K562 (cell line): ENCODE results near the gene GUCY2C. TPM values are rescaled to one million over a fixed set of nuclear protein-coding genes. Genes with fewer than 3 reads are reported as not detected.

Source experiments
- ATAC-seq: fragments of 200-7000 bp; cut with Tn5 transposase; 3 replicates; pipeline ENCODE4 v1.9.1; 2020; ENCODE audit warnings: moderate library complexity
- BruUV-seq: library from RNA; stranded (reverse); fragments of 400-500 nt; replicated peaks from 2 replicates; lab custom pipeline; 2021; lab: Mats Ljungman, UMichigan
- CTCF ChIA-PET: fragments of 300-600 bp; formaldehyde crosslinking; extraction: SDS; loops from one replicate; lab custom pipeline; 2021; ENCODE audit warnings: low intra/inter-chr PET ratio; lab: Yijun Ruan, JAX
- POLR2A ChIA-PET: fragments of 300-600, 350-650 bp; sonication (Branson Sonifier 250); formaldehyde crosslinking; extraction: SDS; loops from one replicate; lab custom pipeline; 2021; ENCODE audit warnings: antibody characterized with exemption, inconsistent platforms; lab: Yijun Ruan, JAX
- DNase-seq, 4 experiments: peaks; one replicate each; pipeline versions ENCODE4 v3.0.0 to v3.0.0-alpha.2; 2011 to 2018; ENCODE audit warnings: low spot score in 3 of 4, mixed read lengths in 3 of 4; ENCODE audit errors: extremely low read depth in 1 of 4
- FAIRE-seq: peaks from 2 replicates; lab custom pipeline; 2011; peaks lifted over from hg19 to GRCh38; lab: Jason Lieb, UNC
- H2AFZ ChIP-seq: 2 replicates; pipeline ENCODE4 v1.6.0; 2011; ENCODE audit warnings: low read depth, low read length, control low read depth, inconsistent platforms
- H3K27ac ChIP-seq: fragments of 200-600 bp; 3 replicates; pipeline ENCODE4 v1.8.0; 2011; ENCODE audit warnings: low read depth, mild to moderate bottlenecking, control low read depth, inconsistent platforms, low read length, moderate library complexity, mixed read lengths; ENCODE audit errors: extremely low read depth
- H3K27me3 ChIP-seq, 2 experiments: fragments of 300-600 bp in 1 of 2; 2 replicates in 1 of 2; 3 replicates in 1 of 2; pipeline versions ENCODE4 v1.6.0 to v1.8.0; 2011; ENCODE audit warnings: inconsistent platforms in 2 of 2, low read length in 2 of 2, mild to moderate bottlenecking in 1 of 2, mixed read lengths in 1 of 2, moderate library complexity in 1 of 2; ENCODE audit not compliant: control insufficient read depth in 2 of 2, insufficient read depth in 2 of 2
- H3K36me3 ChIP-seq: fragments of 300-600 bp; 3 replicates; pipeline ENCODE4 v1.8.0; 2011; ENCODE audit warnings: mild to moderate bottlenecking, low read length, inconsistent platforms; ENCODE audit not compliant: control insufficient read depth, insufficient read depth
- H3K4me1 ChIP-seq, 2 experiments: fragments of 200-600 bp in 1 of 2; replicated peaks in 1 of 2; 2 replicates in 1 of 2; 3 replicates in 1 of 2; pipeline versions ENCODE4 v1.5.1 to v1.8.0; 2011; ENCODE audit warnings: inconsistent platforms in 2 of 2, low read length in 2 of 2, mild to moderate bottlenecking in 1 of 2, mixed read lengths in 1 of 2, moderate library complexity in 1 of 2; ENCODE audit not compliant: control insufficient read depth in 2 of 2, insufficient read depth in 2 of 2
- H3K4me2 ChIP-seq: 2 replicates; pipeline ENCODE4 v1.6.1; 2011; ENCODE audit warnings: low read length, control low read depth, inconsistent platforms, mixed read lengths; ENCODE audit not compliant: insufficient read depth
- H3K4me3 ChIP-seq: fragments of 200-600 bp; sonication (generic), shearing (Covaris generic); 2 replicates; pipeline ENCODE4 v1.5.1; 2016; ENCODE audit warnings: control low read depth, inconsistent platforms
- H3K79me2 ChIP-seq: fragments of 200-600 bp; 3 replicates; pipeline ENCODE4 v1.8.0; 2011; ENCODE audit warnings: low read length, inconsistent platforms; ENCODE audit not compliant: control insufficient read depth, insufficient read depth
- H3K9ac ChIP-seq, 2 experiments: 2 replicates each; pipeline versions ENCODE4 v1.6.0 to v1.6.1; 2011; ENCODE audit warnings: low read depth in 2 of 2, low read length in 2 of 2, control low read depth in 1 of 2, inconsistent platforms in 1 of 2, mild to moderate bottlenecking in 1 of 2, mixed read lengths in 1 of 2; ENCODE audit not compliant: insufficient read depth in 1 of 2
- H3K9me1 ChIP-seq: one replicate; pipeline ENCODE4 v1.6.0; 2011; ENCODE audit warnings: inconsistent platforms, mild to moderate bottlenecking, low read length, moderate library complexity; ENCODE audit not compliant: control insufficient read depth, insufficient read depth
- H3K9me3 ChIP-seq: replicated peaks from 2 replicates; pipeline ENCODE4 v1.5.1; 2011; ENCODE audit warnings: low read depth, low read length, inconsistent platforms; ENCODE audit not compliant: control insufficient read depth, insufficient read depth
- H4K20me1 ChIP-seq: replicated peaks from 2 replicates; pipeline ENCODE4 v1.6.1; 2011; ENCODE audit warnings: low read length, inconsistent platforms, mixed read lengths; ENCODE audit not compliant: control insufficient read depth, insufficient read depth
- BCL6 ChIP-seq: fragments of 250-450 bp; sonication (Bioruptor Pico); IDR thresholded peaks from 2 replicates; pipeline ENCODE4 v1.4.0; 2020
- CBX1 ChIP-seq: sonication (generic); IDR thresholded peaks from 2 replicates; pipeline ENCODE4 v1.6.1; 2016; ENCODE audit warnings: antibody characterized with exemption, low read depth, mild to moderate bottlenecking
- CC2D1A ChIP-seq: fragments of 450-650 bp; IDR thresholded peaks from 2 replicates; pipeline ENCODE4 v1.6.1; 2017; ENCODE audit warnings: mild to moderate bottlenecking
- CREB1 ChIP-seq, 2 experiments: sonication (generic) in 1 of 2; formaldehyde crosslinking in 1 of 2; IDR thresholded peaks; 2 replicates each; pipeline versions ENCODE4 v1.6.1 to v1.8.0; 2012 to 2022; ENCODE audit warnings: inconsistent platforms in 1 of 2, mild to moderate bottlenecking in 1 of 2, missing genetic modification reagents in 1 of 2, moderate library complexity in 1 of 2
- HEY1 ChIP-seq: fragments of 250-450 bp; sonication (Bioruptor Pico); IDR thresholded peaks from 2 replicates; pipeline ENCODE4 v1.5.0; 2020; ENCODE audit warnings: mild to moderate bottlenecking, moderate library complexity, borderline replicate concordance
- JUND ChIP-seq, 2 experiments: IDR thresholded peaks; 2 replicates in 1 of 2; 3 replicates in 1 of 2; pipeline ENCODE4 v1.6.1; 2011; ENCODE audit warnings: borderline replicate concordance in 2 of 2, low read depth in 2 of 2, low read length in 2 of 2, improper control_type of control experiment in 1 of 2, missing biosample characterization in 1 of 2, missing genetic modification characterization in 1 of 2, missing genetic modification reagents in 1 of 2
- MAZ ChIP-seq, 2 experiments: fragments of 450-650 bp in 1 of 2; sonication (generic) in 1 of 2; formaldehyde crosslinking; IDR thresholded peaks in 1 of 2; conservative IDR thresholded peaks in 1 of 2; 2 replicates each; pipeline versions ENCODE4 v1.4.0 to v1.5.0; 2020; ENCODE audit warnings: mild to moderate bottlenecking in 1 of 2, missing genetic modification reagents in 1 of 2
- NFE2 ChIP-seq: IDR thresholded peaks from 2 replicates; pipeline ENCODE4 v1.6.1; 2014; ENCODE audit warnings: antibody characterized with exemption, low read depth
- NFIX ChIP-seq: fragments of 250-450 bp; sonication (Bioruptor Pico); IDR thresholded peaks from 2 replicates; pipeline ENCODE4 v1.4.0; 2020; ENCODE audit warnings: low read depth, mild to moderate bottlenecking, moderate library complexity
- NR2C2 ChIP-seq, 2 experiments: fragments of 200-800 bp in 1 of 2; sonication (Bioruptor generic) in 1 of 2; sonication (generic) in 1 of 2; formaldehyde crosslinking in 1 of 2; IDR thresholded peaks; 2 replicates each; pipeline versions ENCODE4 v1.6.1 to v1.8.0; 2016 to 2022; ENCODE audit warnings: mild to moderate bottlenecking in 1 of 2, missing compliant biosample characterization in 1 of 2, missing genetic modification characterization in 1 of 2, missing genetic modification reagents in 1 of 2
- PTBP1 ChIP-seq: fragments of 200-400 bp; formaldehyde crosslinking; IDR thresholded peaks from 2 replicates; pipeline ENCODE4 v1.6.1; 2017; ENCODE audit warnings: low read depth, low read length
- SP1 ChIP-seq: sonication (generic); formaldehyde crosslinking; IDR thresholded peaks from 2 replicates; pipeline ENCODE4 v1.8.1; 2022; ENCODE audit warnings: mild to moderate bottlenecking, missing genetic modification reagents
- STAT5B ChIP-seq: fragments of 250-450 bp; sonication (Bioruptor Pico); IDR thresholded peaks from 2 replicates; pipeline ENCODE4 v1.8.0; 2021; ENCODE audit warnings: mild to moderate bottlenecking, inconsistent platforms
- TEAD2 ChIP-seq: fragments of 450-650 bp; IDR thresholded peaks from 2 replicates; pipeline ENCODE4 v1.6.1; 2016; ENCODE audit warnings: missing genetic modification characterization, control low read depth, missing compliant biosample characterization
- ZKSCAN1 ChIP-seq: fragments of 150-350 bp; IDR thresholded peaks from 2 replicates; pipeline ENCODE4 v1.6.1; 2016; ENCODE audit warnings: low read depth, low read length
- ZNF778 ChIP-seq: fragments of 450-650 bp; formaldehyde crosslinking; IDR thresholded peaks from 2 replicates; pipeline ENCODE4 v1.4.0; 2020; ENCODE audit warnings: mild to moderate bottlenecking, moderate library complexity
- WGBS: fragments of 100-300 bp; shearing (Covaris generic); methylation state at CpG from one replicate; pipeline ENCODE4 v1.1.6; 2016; ENCODE audit warnings: low coverage, mixed read lengths; ENCODE audit not compliant: insufficient coverage; ENCODE audit errors: missing lambda C conversion rate; 5-methylcytosine and 5-hydroxymethylcytosine counted together
- in situ Hi-C: fragments of 300-500 bp; cut with MboI; formaldehyde crosslinking; loops from 4 replicates; pipeline ENCODE4 v1.15.0; 2018; ENCODE audit warnings: inconsistent platforms, mixed read lengths
- intact Hi-C: fragments of 100-400 bp; cut with micrococcal nuclease; formaldehyde crosslinking; loops from 2 replicates; pipeline ENCODE4 v1.14.2; 2022
- polyA plus RNA-seq, 8 experiments: library from polyadenylated mRNA; depleted of rRNA in 4 of 8; stranded (reverse) in 5 of 8; unstranded in 3 of 8; fragments of >200 nt; fragmentation: Nextera tagmentation in 2 of 8; fragmentation: Illumina TruSeq in 1 of 8; extraction: Ambion mirVana in 2 of 8; extraction: Trizol in 1 of 8; gene quantifications; 2 replicates each; pipeline versions ENCODE4 v1.2.1 to v1.2.3, GENCODE V29; 2011 to 2014; ENCODE audit warnings: inconsistent platforms in 1 of 8, missing spikeins in 1 of 8
- total RNA-seq, 7 experiments: library from RNA; depleted of rRNA in 6 of 7; stranded (reverse); fragments of >200 nt in 6 of 7; fragmentation: Illumina TruSeq in 2 of 7; extraction: Trizol in 2 of 7; gene quantifications; 2 replicates each; pipeline versions ENCODE4 v1.2.1 to v1.2.3, GENCODE V29; 2011 to 2021; ENCODE audit warnings: low replicate concordance in 1 of 7

Gene GUCY2C
- total and polyA plus RNA-seq, 9 of the 15 experiments (the other 6 are each of a cell fraction or from before 2014, with no cell fraction given): 0.01 to 0.05 (median 0.04) TPM; not detected in 6

- Histone ChIP-seq H3K9me3 (no peaks in the 10 kb centered on the region), H3K27me3 (no peaks in the 10 kb centered on the region), H3K9me1 (no peaks in the 10 kb centered on the region), H4K20me1 (no peaks in the 10 kb centered on the region), H3K79me2 (peaks cover 23% of the 10 kb centered on the region), H3K36me3 (no peaks in the 10 kb centered on the region), H2AFZ (no peak overlapping the region), H3K4me3 (no peak overlapping the region), H3K4me2 (no peak overlapping the region), H3K9ac (no peak overlapping the region), H3K4me1 (peaks cover 0 to 10% of the 10 kb centered on the region in 2 experiments; a peak in 2 of 5 replicates), H3K27ac (no peak overlapping the region)
- in situ Hi-C loops: no loop called here
- ChIA-PET CTCF (no interaction called here), POLR2A (no interaction called here)
- ATAC-seq (no peak), DNase-seq (no peak), FAIRE-seq (no peak)
- intact Hi-C loops: no loop called here
- no peak for TF ChIP-seq ZKSCAN1
- no peak for TF ChIP-seq CBX1
- no peak for TF ChIP-seq PTBP1
- no peak for TF ChIP-seq MAZ (CRISPR knock-in tag; conservative IDR thresholded peaks at IDR 0.05 in 1 of 2, IDR thresholded peaks at IDR 0.05 in 1 of 2)
- no peak for TF ChIP-seq NFE2
- TF ChIP-seq CC2D1A: no peak
- no peak for TF ChIP-seq STAT5B (CRISPR knock-in tag)
- TF ChIP-seq TEAD2: no peak
- TF ChIP-seq HEY1 (CRISPR knock-in tag): no peak
- no peak for TF ChIP-seq SP1 (CRISPR knock-in tag)
- TF ChIP-seq CREB1 (IDR thresholded peaks at IDR 0.05): no peak
- TF ChIP-seq CREB1 (CRISPR knock-in tag; IDR thresholded peaks at IDR 0.05): no peak
- no peak for TF ChIP-seq ZNF778
- TF ChIP-seq JUND (IDR thresholded peaks at IDR 0.05; ENCODE audit: borderline replicate concordance, low read depth, low read length): no peak
- no peak for TF ChIP-seq JUND (tag; IDR thresholded peaks at IDR 0.05; ENCODE audit: borderline replicate concordance, low read depth, low read length)
- no peak for TF ChIP-seq BCL6
- no peak for TF ChIP-seq NFIX (CRISPR knock-in tag)
- TF ChIP-seq NR2C2 (CRISPR knock-in tag; IDR thresholded peaks at IDR 0.05): no peak
- TF ChIP-seq NR2C2 (tag; IDR thresholded peaks at IDR 0.05): no peak
- no TSS peak for BruUV-seq
- 18% methylated on average over 1 of the region's 2 CpGs for WGBS
Observed at GRCh38 chr12:14564336-14564959, 132.0 kb downstream of the GUCY2C start.
